ENCODE data around the gene COMT. TPM values are rescaled to one million over a fixed set of nuclear protein-coding genes. Genes with fewer than 3 reads are reported as not detected.
"Not testable (repeated sequence)": the region's sequence is repeated elsewhere in the genome, so short reads cannot be mapped to it uniquely, and the experiment has no call there.

The COMT gene
- total and polyA plus RNA-seq, 8 donors = 47.9 to 95.0 (median 62.3) TPM

GRCh38 chr22:19918332-19919106, 23.1 kb upstream of the COMT start:
- H3K36me3 ChIP-seq = peaks cover 0 to 41% (median 34%) of the 10 kb centered on the region in 3 donors
- no peaks in the 10 kb centered on the region for H3K9me3 ChIP-seq
- no peak for TF ChIP-seq CTCF (IDR thresholded peaks at IDR 0.05)
- H3K27me3 ChIP-seq = no peaks in the 10 kb centered on the region
- ATAC-seq (no peak), FAIRE-seq (no peak), DNase-seq (no peak)
- intact Hi-C loops (cut with DNase I) = no loop called here
- WGBS, 2 donors = 85 to 88% methylated on average over 21 to 23 of the region's 23 CpGs
- H3K27ac ChIP-seq = no peak overlapping the region
- no peaks in the 10 kb centered on the region for H3K4me1 ChIP-seq
- no peak overlapping the region for H3K4me3 ChIP-seq

- peak in 1 of 6 donors; percentile 64 for DNase-seq
Measured at GRCh38 chr22:19919701-19920363, 21.7 kb upstream of the COMT start.

GRCh38 chr22:19921544-19922081, 20.0 kb upstream of the COMT start:
- ATAC-seq = peak in 1 of 4 donors; percentile 38
- H3K27me3 ChIP-seq = no peaks in the 10 kb centered on the region
- no peaks in the 10 kb centered on the region for H3K4me1 ChIP-seq
- H3K9me3 ChIP-seq = no peaks in the 10 kb centered on the region
- H3K36me3 ChIP-seq = peaks cover 0 to 19% (median 15%) of the 10 kb centered on the region in 3 donors
- no peak overlapping the region for H3K27ac ChIP-seq
- FAIRE-seq = no peak
- intact Hi-C loops (cut with DNase I) = no loop called here
- no peak for TF ChIP-seq CTCF (IDR thresholded peaks at IDR 0.05)
- no peak for DNase-seq
- 68 to 77% methylated on average over 3 of the region's 3 CpGs for WGBS, 2 donors
- no peak overlapping the region for H3K4me3 ChIP-seq

More at GRCh38 chr22:19919701-19920363, 21.7 kb upstream of the COMT start:
- no peak for FAIRE-seq
- H3K27me3 ChIP-seq = no peaks in the 10 kb centered on the region
- H3K9me3 ChIP-seq = no peaks in the 10 kb centered on the region
- H3K4me1 ChIP-seq = no peaks in the 10 kb centered on the region
- peaks cover 0 to 30% (median 27%) of the 10 kb centered on the region in 3 donors for H3K36me3 ChIP-seq
- 96 to 97% methylated on average over 13 of the region's 13 CpGs for WGBS, 2 donors
- H3K27ac ChIP-seq = no peak overlapping the region
- TF ChIP-seq CTCF (IDR thresholded peaks at IDR 0.05) = no peak
- intact Hi-C loops (cut with DNase I) = no loop called here
- no peak overlapping the region for H3K4me3 ChIP-seq
- ATAC-seq = no peak

- ATAC-seq (no peak), FAIRE-seq (no peak), DNase-seq (no peak)
- intact Hi-C loops (cut with DNase I) = no loop called here
- H3K27me3 ChIP-seq = no peaks in the 10 kb centered on the region
- H3K27ac ChIP-seq = no peak overlapping the region
- no peak for TF ChIP-seq CTCF (IDR thresholded peaks at IDR 0.05)
- H3K4me3 ChIP-seq = no peak overlapping the region
- WGBS, 2 donors = 88 to 94% methylated on average over 12 of the region's 12 CpGs
- no peaks in the 10 kb centered on the region for H3K36me3 ChIP-seq
- no peaks in the 10 kb centered on the region for H3K4me1 ChIP-seq
- H3K9me3 ChIP-seq = no peaks in the 10 kb centered on the region
Measured at GRCh38 chr22:19923914-19924513, 17.6 kb upstream of the COMT start.

- H3K4me1 ChIP-seq; DNase-seq; H3K4me3 ChIP-seq; H3K9me3 ChIP-seq; H3K27ac ChIP-seq; FAIRE-seq; H3K36me3 ChIP-seq; ATAC-seq; intact Hi-C loops (cut with DNase I); H3K27me3 ChIP-seq: not testable (repeated sequence)
- 92 to 95% methylated on average over 11 of the region's 11 CpGs for WGBS, 2 donors
Measured at GRCh38 chr22:19926028-19926427, 15.5 kb upstream of the COMT start.
